T follicular helper cell (primary cell): ENCODE measurements around the gene LACRT.
"Not testable (repeated sequence)": the region's sequence is repeated elsewhere in the genome, so short reads cannot be mapped to it uniquely, and the experiment has no call there.

Experiments
- DNase-seq: peaks from one replicate; pipeline ENCODE4 v3.0.0-alpha.2; 2020; ENCODE audit warnings: low read depth

LACRT gene

GRCh38 chr12:54639112-54639511, 4.4 kb upstream of the LACRT start:
- DNase-seq: not testable (repeated sequence)

- no peak for DNase-seq
Measured at GRCh38 chr12:54631988-54632728, 2.5 kb downstream of the LACRT start.

- no peak for DNase-seq
Measured at GRCh38 chr12:54631551-54631950, 3.1 kb downstream of the LACRT start.

- no peak for DNase-seq
Measured at GRCh38 chr12:54629925-54630324, 4.8 kb downstream of the LACRT start.

GRCh38 chr12:54628186-54628846, 6.4 kb downstream of the LACRT start:
- DNase-seq: no peak

GRCh38 chr12:54627304-54627703, 7.4 kb downstream of the LACRT start:
- no peak for DNase-seq

- no peak for DNase-seq
Measured at GRCh38 chr12:54625598-54625997, 9.1 kb downstream of the LACRT start.

- DNase-seq: no peak
Measured at GRCh38 chr12:54624315-54625279, 10.1 kb downstream of the LACRT start.

GRCh38 chr12:54622463-54623183, 12.1 kb downstream of the LACRT start:
- no peak for DNase-seq

GRCh38 chr12:54616933-54617680, 17.6 kb downstream of the LACRT start:
- no peak for DNase-seq

- DNase-seq: no peak
Measured at GRCh38 chr12:54612225-54612750, 22.4 kb downstream of the LACRT start.

- no peak for DNase-seq
Measured at GRCh38 chr12:54611715-54612149, 23.0 kb downstream of the LACRT start.

GRCh38 chr12:54608769-54609168, 25.9 kb downstream of the LACRT start:
- DNase-seq: no peak

- DNase-seq: no peak
Measured at GRCh38 chr12:54608156-54608555, 26.5 kb downstream of the LACRT start.

GRCh38 chr12:54606556-54606955, 28.1 kb downstream of the LACRT start:
- no peak for DNase-seq

GRCh38 chr12:54605138-54605970, 29.3 kb downstream of the LACRT start:
- DNase-seq: no peak

- no peak for DNase-seq
Measured at GRCh38 chr12:54604436-54604835, 30.3 kb downstream of the LACRT start.

- no peak for DNase-seq
Measured at GRCh38 chr12:54603872-54604271, 30.8 kb downstream of the LACRT start.

GRCh38 chr12:54603173-54603814, 31.4 kb downstream of the LACRT start:
- DNase-seq: peak; percentile 38
